M059J (cell line): ENCODE data around the gene MAPT. TPM values are rescaled to one million over a fixed set of nuclear protein-coding genes. Genes with fewer than 3 reads are reported as not detected.
"Not testable (repeated sequence)": the region's sequence is repeated elsewhere in the genome, so short reads cannot be mapped to it uniquely, and the experiment has no call there.

Experiments used
- DNase-seq: peaks from one replicate; pipeline ENCODE4 v3.0.0-alpha.2; 2012; ENCODE audit warnings: low read depth
- total RNA-seq: library from RNA; depleted of rRNA; stranded (reverse); fragments of >200 nt; shearing (Covaris generic); gene quantifications from 2 replicates; pipeline ENCODE4 v1.2.3, GENCODE V29; 2014

MAPT gene
- total RNA-seq, 1 experiment from 2014 or later: 0.20 TPM

- peak; percentile 88 for DNase-seq
Observed at GRCh38 chr17:46009681-46010596, 115.6 kb downstream of the MAPT start.

GRCh38 chr17:46010597-46011186 lies 116.3 kb downstream of the MAPT start:
- DNase-seq: no peak

- DNase-seq: no peak
Observed at GRCh38 chr17:46011711-46012505, 117.6 kb downstream of the MAPT start.

GRCh38 chr17:46012506-46013079 lies 118.2 kb downstream of the MAPT start:
- no peak for DNase-seq

- DNase-seq: no peak
Observed at GRCh38 chr17:46013127-46013501, 118.8 kb downstream of the MAPT start.

- peak; percentile 20 for DNase-seq
Observed at GRCh38 chr17:46013502-46014165, 119.3 kb downstream of the MAPT start.

- not testable (repeated sequence) for DNase-seq
Observed at GRCh38 chr17:46019408-46019925, 125.1 kb downstream of the MAPT start.

GRCh38 chr17:46020023-46020761 lies 125.8 kb downstream of the MAPT start:
- DNase-seq: no peak

- DNase-seq: no peak
Observed at GRCh38 chr17:46020998-46021397, 126.6 kb downstream of the MAPT start.

- DNase-seq: not testable (repeated sequence)
Observed at GRCh38 chr17:46023366-46023765, 129.0 kb downstream of the MAPT start.

GRCh38 chr17:46023783-46024388 lies 129.5 kb downstream of the MAPT start:
- DNase-seq: no peak

GRCh38 chr17:46024590-46024989 lies 130.2 kb downstream of the MAPT start:
- no peak for DNase-seq

GRCh38 chr17:46025060-46025459 lies 130.7 kb downstream of the MAPT start:
- no peak for DNase-seq

GRCh38 chr17:46025510-46026165 lies 131.3 kb downstream of the MAPT start:
- DNase-seq: no peak

- DNase-seq: no peak
Observed at GRCh38 chr17:46026166-46027047, 132.1 kb downstream of the MAPT start.

GRCh38 chr17:46027048-46027975 lies 133.0 kb downstream of the MAPT start:
- DNase-seq: no peak

GRCh38 chr17:46027976-46028325 lies 133.6 kb downstream of the MAPT start:
- no peak for DNase-seq
